GM18520 (cell line): ENCODE results near the gene FER1L5.

Experiments used
- ATAC-seq: cut with Tn5 transposase; IDR thresholded peaks from one replicate; pipeline ENCODE4 v1.9.1; 2021; ENCODE audit not compliant: unreplicated experiment

FER1L5 gene

GRCh38 chr2:96694816-96695455, 52.4 kb downstream of the FER1L5 start:
- no peak for ATAC-seq

GRCh38 chr2:96695602-96696001, 53.0 kb downstream of the FER1L5 start:
- ATAC-seq: no peak

GRCh38 chr2:96697476-96697875, 54.9 kb downstream of the FER1L5 start:
- no peak for ATAC-seq

- no peak for ATAC-seq
Observed at GRCh38 chr2:96698221-96698861, 55.8 kb downstream of the FER1L5 start.

GRCh38 chr2:96699021-96699420, 56.5 kb downstream of the FER1L5 start:
- ATAC-seq: no peak

GRCh38 chr2:96699621-96700020, 57.1 kb downstream of the FER1L5 start:
- ATAC-seq: no peak

DNA sequence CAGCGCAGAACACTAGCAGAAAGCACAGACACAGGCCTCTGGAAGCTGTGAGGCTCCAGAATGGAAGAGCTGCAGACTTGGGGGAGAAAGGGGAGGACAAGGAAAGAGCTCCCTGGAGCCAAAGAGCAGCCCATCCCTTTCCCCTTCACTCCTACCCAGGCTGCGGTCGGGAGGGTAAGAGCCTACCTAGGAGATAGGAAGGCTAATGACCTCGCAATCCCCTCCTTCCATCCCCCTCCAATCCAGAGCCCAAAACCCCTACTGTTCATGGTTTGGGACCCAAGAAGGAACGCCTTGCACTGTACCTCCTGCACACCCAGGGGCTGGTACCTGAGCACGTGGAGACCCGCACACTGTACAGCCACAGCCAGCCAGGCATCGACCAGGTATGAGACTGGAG, 57.5 kb downstream of the FER1L5 start:
- ATAC-seq: no peak

DNA sequence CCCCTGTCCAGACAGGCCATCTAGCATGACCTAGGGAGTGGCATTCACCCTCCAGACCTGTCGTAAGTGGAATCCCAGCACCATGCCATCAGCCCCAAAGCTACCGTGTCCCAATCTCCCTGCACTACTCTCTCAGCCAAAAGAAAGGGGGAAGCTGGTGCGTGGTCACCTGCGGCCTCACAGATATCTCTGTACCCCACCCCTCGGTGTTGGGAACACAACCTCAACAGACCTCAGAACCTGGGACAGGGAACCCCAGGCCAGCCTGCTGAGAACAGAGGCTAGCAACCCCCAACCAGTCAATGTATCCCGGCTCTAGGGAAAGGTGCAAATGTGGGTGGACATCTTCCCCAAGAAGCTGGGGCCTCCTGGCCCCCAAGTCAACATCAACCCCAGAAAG, 59.1 kb downstream of the FER1L5 start:
- ATAC-seq: no peak

GRCh38 chr2:96702098-96702785, 59.7 kb downstream of the FER1L5 start:
- ATAC-seq: no peak

DNA sequence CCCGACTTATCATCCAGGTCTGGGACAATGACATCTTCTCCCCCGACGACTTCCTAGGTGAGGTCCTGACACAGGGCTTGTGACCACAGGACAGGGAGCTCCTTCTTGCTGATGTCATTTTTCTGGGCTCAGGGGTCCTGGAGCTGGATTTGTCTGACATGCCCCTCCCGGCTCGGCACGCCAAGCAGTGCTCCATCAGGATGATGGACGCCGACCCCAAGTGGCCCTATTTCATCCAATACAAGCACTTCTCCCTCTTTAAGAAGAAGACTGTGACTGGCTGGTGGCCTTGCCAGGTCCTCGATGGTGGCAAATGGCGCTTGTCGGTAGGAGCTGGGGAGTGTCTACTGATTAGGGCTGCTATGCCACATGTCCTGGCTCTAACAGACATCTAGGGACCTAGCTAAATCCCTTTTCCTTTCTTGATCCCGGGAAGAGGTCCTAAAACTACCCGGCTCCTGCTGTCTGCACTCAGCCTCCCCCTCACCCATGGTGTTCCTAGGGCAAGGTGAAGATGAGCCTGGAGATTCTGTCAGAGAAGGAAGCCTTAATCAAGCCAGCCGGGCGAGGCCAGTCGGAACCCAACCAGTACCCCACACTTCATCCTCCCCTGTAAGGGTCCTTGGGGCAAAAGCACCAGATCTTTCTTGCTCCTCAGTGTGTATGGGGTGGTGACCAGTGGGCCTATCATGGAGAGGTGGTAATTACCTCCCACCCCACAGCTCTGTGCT, 60.6 kb downstream of the FER1L5 start:
- no peak for ATAC-seq

DNA sequence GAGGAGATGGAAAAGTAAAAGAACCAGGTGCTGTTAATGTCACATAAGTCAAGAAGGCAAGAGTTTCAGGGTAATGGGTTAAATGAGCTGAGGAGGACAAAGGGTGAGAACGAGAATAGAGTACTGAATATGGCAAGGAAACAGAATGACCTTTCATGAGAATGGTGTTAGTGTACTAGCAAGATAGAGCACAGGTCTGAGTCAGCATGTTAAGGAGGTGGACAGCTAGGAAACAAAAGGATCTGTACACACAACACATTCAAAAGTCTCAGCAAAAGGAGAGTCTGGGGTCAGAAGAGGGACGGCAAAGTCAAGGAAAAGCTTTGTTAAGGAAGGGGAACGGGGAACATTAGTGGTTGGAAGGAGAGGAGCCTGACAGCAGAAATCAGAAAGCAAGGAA, 68.4 kb downstream of the FER1L5 start:
- no peak for ATAC-seq

DNA sequence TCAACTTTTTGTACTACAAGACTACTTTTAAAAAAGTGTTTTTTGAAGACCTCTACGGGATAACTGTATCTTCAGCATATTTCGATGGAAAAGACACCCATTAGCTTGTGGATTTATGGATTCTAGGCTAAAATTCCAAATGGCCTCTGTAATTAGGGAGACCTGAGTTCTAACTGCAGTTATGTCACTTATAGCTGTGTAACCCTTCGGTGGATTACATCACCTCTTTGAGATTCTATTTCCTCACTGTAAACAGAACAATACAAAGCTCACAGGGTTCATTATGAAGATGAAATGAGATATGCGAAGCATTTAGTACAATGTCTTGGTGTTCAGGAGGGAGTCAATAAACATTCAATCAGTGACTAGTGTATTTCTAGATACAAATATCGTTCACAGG, 73.1 kb downstream of the FER1L5 start:
- no peak for ATAC-seq

DNA sequence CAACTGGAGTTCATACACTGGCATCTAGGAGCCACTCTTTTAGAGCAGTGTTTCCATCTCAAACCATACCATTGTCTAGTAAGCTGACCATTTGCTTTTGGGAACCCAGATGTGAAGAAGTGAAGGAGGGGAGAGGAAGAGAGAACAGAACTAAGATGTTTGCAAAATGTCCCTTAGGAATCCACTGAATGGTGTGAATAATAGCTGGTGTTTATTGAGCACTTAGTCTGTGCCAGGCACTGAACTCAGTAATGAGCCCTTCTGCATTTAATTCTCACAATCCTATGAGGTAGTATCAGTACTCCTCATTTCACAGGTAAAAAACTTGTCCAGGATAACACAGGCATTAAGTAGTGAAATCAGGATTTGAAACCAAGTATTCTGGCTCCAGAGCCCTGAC, 73.8 kb downstream of the FER1L5 start:
- no peak for ATAC-seq

DNA sequence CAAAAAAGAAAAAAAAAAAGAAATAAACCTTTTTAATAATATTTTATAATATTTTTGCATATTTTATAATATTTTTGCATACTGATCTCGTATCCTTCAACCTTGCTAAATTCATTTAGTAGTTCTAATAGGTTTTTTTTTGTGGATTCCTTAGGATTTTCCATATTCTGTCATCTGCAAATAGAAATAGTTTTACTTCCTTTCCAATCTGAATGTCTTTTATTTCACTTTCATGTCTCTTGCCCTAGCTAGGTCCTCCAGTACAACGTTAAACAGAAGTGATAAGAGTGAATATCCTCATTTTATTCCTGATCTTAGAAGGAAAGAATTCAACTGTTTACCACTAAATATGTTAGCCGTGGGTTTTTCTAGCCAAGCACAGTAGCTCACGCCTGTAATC, 83.6 kb downstream of the FER1L5 start:
- no peak for ATAC-seq

DNA sequence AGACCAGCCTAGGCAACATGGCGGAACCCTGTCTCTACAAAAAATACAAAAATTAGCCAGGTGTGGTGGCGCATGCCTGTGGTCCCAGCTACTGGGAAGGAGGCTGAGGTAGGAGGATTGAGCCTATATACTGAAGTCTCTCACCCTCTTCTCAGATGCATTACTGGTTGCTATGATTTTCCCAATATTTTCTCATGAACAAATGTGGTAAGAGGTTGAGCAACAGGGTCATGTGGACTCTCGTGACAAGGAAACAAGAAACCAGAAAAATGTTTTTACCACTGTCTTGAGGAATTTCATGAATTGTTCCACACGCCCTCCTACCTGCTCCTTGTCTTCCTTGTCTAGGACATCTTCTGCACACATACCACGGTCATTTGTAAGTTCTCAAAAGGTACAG, 84.9 kb downstream of the FER1L5 start:
- ATAC-seq: no peak

DNA sequence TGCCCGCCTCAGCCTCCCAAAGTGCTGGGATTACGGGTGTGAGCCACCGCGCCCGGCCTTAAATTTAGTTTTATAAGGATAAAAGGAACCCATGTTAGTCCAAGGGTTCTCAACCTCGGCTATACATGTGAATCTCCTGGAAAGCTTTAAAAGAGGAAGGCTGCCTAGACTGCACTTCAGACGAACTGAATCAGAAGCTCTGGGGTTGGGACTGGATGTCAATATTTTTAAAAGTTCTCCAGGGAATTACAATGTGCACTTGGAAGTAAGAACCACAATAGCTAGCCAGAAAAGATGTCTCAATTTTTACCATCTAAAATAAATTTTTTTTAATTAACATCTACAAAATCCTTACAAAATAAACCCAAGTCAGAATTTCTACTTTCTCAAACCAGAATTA, 87.2 kb downstream of the FER1L5 start:
- no peak for ATAC-seq

GRCh38 chr2:96730212-96730611, 87.6 kb downstream of the FER1L5 start:
- no peak for ATAC-seq

DNA sequence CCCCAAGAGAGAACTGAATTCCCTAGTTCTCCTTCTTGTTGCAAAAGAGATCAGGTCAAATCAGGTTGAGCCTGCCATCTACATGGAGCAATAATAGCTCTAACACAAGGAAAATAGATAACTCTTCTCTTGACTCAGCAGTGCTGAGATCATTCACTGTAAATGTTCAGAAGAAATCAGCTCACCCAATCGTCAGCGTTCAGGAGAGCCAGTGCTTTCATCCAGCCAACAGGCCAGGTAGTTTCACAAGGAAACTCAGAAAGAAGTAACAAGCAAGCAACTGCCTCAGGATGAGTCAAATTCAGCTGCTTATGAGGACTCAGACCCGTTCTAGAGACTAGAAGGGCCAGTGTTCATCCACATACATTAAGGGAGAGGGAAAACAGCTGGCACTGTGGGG, 91.4 kb downstream of the FER1L5 start:
- no peak for ATAC-seq

GRCh38 chr2:96734880-96735583, 92.5 kb downstream of the FER1L5 start:
- ATAC-seq: no peak

- no peak for ATAC-seq
Observed at GRCh38 chr2:96737251-96737650, 94.7 kb downstream of the FER1L5 start.

DNA sequence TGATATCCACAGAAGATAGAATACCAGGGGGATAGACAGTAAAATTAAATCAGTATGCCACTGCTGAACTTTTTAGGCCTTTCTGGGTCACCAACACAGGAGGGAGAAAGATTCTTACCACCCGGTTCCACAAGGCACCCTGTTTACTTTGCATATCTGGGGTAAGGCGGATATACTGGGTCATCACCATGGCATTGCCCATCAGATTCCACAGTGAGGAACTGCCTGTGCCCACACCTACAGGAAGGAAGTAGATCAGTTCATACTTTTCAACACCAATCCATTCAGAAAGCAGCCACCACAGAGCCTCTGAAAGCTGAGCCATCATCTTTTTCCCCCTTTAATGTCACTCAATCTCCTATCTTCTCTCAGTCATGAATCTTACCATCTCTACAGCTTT, 95.3 kb downstream of the FER1L5 start:
- no peak for ATAC-seq
